Smooth muscle cell (in vitro differentiated cells): Measurements from ENCODE around the gene CD36. TPM values are rescaled to one million over a fixed set of nuclear protein-coding genes. Genes with fewer than 3 reads are reported as not detected.

Source experiments
- DNase-seq: peaks from one replicate; lab custom pipeline; 2025; ENCODE audit not compliant: unreplicated experiment; lab: John Stamatoyannopoulos, UW
- H2AFZ ChIP-seq: fragments of 200-600 bp; sonication (generic); 2 replicates; pipeline ENCODE4 v1.6.0; 2016; ENCODE audit warnings: antibody characterized with exemption, low read depth, mild to moderate bottlenecking
- H3F3A ChIP-seq: fragments of 200-600 bp; sonication (generic); 2 replicates; pipeline ENCODE4 v1.6.0; 2017; ENCODE audit warnings: antibody characterized with exemption, low read depth
- H3K27ac ChIP-seq: fragments of 200-600 bp; sonication (generic); 2 replicates; pipeline ENCODE4 v1.5.1; 2016; ENCODE audit warnings: low read depth, mild to moderate bottlenecking
- H3K27me3 ChIP-seq: fragments of 200-600 bp; sonication (generic); 2 replicates; pipeline ENCODE4 v1.6.1; 2016; ENCODE audit warnings: low read depth, mild to moderate bottlenecking
- H3K36me3 ChIP-seq: fragments of 200-600 bp; sonication (generic); 2 replicates; pipeline ENCODE4 v1.5.1; 2016; ENCODE audit warnings: low read depth
- H3K4me1 ChIP-seq: fragments of 200-600 bp; sonication (generic); 2 replicates; pipeline ENCODE4 v1.5.1; 2016; ENCODE audit warnings: low read depth
- H3K4me2 ChIP-seq: fragments of 200-600 bp; sonication (generic); 2 replicates; pipeline ENCODE4 v1.6.0; 2016; ENCODE audit warnings: mild to moderate bottlenecking
- H3K4me3 ChIP-seq: fragments of 200-600 bp; sonication (generic); 2 replicates; pipeline ENCODE4 v1.5.1; 2016; ENCODE audit warnings: mild to moderate bottlenecking
- H3K79me2 ChIP-seq: fragments of 200-600 bp; sonication (generic); 2 replicates; pipeline ENCODE4 v1.6.0; 2016; ENCODE audit warnings: low read depth, mild to moderate bottlenecking
- H3K9ac ChIP-seq: fragments of 200-600 bp; sonication (generic); 2 replicates; pipeline ENCODE4 v1.6.0; 2016; ENCODE audit warnings: low read depth
- H3K9me3 ChIP-seq: fragments of 200-600 bp; sonication (generic); replicated peaks from 2 replicates; pipeline ENCODE4 v1.5.1; 2016; ENCODE audit warnings: low read depth
- H4K20me1 ChIP-seq: fragments of 200-600 bp; sonication (generic); 2 replicates; pipeline ENCODE4 v1.6.0; 2016; ENCODE audit warnings: low read depth
- whole genome bisulfite sequencing: methylation state at CpG from one replicate; pipeline ENCODE4 v1.1.7; 2016; ENCODE audit warnings: low lambda C conversion rate; 5-methylcytosine and 5-hydroxymethylcytosine counted together
- polyA plus RNA-seq: library from polyadenylated mRNA; unstranded; fragments of >200 nt; fragmentation: Nextera tagmentation; extraction: Ambion mirVana; gene quantifications from 2 replicates; pipeline ENCODE4 v1.2.1, GENCODE V29; 2016
- total RNA-seq: library from RNA; depleted of rRNA; stranded (reverse); fragments of >200 nt; gene quantifications from 2 replicates; pipeline ENCODE4 v1.2.3, GENCODE V29; 2014
- TF ChIP-seq, protein P1 (sequence below): fragments of 200-600 bp; sonication (generic); IDR thresholded peaks from 2 replicates; pipeline ENCODE4 v1.5.1; 2017; ENCODE audit warnings: borderline replicate concordance, mild to moderate bottlenecking, antibody characterized with exemption; ENCODE audit not compliant: insufficient read depth, poor library complexity, severe bottlenecking

The CD36 gene
- total and polyA plus RNA-seq, 2 experiments from 2014 or later = 0.64 to 2.8 TPM

DNA sequence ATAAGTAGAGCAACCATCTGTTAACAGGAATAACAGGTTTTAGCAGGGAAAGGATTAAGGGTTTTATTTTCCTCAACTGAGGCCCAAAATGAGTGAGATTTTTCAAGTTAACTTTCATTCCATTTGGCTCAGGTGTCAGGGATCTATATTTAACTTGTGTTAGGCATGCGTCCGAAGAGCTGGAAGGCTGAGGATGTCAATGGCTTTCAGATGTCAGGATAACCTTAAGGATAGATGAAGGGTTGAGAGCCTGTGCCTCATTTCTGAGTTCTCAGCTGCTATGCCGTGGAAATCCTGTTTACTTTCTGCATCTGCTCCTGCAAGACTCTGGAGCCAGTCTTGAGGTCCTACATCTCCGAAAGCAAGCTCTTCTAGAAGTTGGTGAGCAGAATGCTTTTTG is 36.4 kb upstream of the CD36 start:
- no peak for DNase-seq
- H3K4me1 ChIP-seq = no peaks in the 10 kb centered on the region
- H3K27ac ChIP-seq = no peak overlapping the region
- no peak overlapping the region for H3K9ac ChIP-seq
- no peaks in the 10 kb centered on the region for H3K79me2 ChIP-seq
- H3K4me3 ChIP-seq = no peak overlapping the region
- no peaks in the 10 kb centered on the region for H3K27me3 ChIP-seq
- H2AFZ ChIP-seq = peak overlapping the region; percentile 42
- TF ChIP-seq, protein P1, sequence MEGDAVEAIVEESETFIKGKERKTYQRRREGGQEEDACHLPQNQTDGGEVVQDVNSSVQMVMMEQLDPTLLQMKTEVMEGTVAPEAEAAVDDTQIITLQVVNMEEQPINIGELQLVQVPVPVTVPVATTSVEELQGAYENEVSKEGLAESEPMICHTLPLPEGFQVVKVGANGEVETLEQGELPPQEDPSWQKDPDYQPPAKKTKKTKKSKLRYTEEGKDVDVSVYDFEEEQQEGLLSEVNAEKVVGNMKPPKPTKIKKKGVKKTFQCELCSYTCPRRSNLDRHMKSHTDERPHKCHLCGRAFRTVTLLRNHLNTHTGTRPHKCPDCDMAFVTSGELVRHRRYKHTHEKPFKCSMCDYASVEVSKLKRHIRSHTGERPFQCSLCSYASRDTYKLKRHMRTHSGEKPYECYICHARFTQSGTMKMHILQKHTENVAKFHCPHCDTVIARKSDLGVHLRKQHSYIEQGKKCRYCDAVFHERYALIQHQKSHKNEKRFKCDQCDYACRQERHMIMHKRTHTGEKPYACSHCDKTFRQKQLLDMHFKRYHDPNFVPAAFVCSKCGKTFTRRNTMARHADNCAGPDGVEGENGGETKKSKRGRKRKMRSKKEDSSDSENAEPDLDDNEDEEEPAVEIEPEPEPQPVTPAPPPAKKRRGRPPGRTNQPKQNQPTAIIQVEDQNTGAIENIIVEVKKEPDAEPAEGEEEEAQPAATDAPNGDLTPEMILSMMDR = no peak
- no peaks in the 10 kb centered on the region for H4K20me1 ChIP-seq
- no peaks in the 10 kb centered on the region for H3F3A ChIP-seq
- H3K9me3 ChIP-seq = no peaks in the 10 kb centered on the region
- 86% methylated on average over 4 of the region's 4 CpGs for WGBS
- no peak overlapping the region for H3K4me2 ChIP-seq
- H3K36me3 ChIP-seq = no peaks in the 10 kb centered on the region

DNA sequence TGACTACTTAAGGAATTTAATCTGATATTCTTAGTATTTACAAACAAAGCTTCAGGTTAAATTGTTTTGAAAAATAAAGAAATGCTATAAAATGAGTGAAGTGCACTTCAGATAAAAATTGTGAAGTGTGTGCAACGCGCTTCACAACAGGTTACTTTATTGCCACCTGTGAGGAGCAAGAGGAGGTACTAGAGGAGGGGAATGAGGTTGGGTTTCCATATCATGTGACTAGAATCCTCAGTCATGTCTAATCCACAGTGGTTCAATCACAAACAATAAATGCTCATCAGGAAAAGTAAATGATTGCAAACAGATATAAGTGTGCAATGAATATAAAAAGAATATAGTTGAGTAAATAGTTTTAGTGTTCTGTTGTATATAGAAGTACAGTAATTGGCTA is 34.5 kb upstream of the CD36 start:
- H3F3A ChIP-seq = no peaks in the 10 kb centered on the region
- no peak overlapping the region for H3K4me2 ChIP-seq
- H3K79me2 ChIP-seq = no peaks in the 10 kb centered on the region
- TF ChIP-seq, protein P1 = no peak
- H3K4me3 ChIP-seq = no peak overlapping the region
- no peaks in the 10 kb centered on the region for H3K36me3 ChIP-seq
- no peak overlapping the region for H3K9ac ChIP-seq
- no peaks in the 10 kb centered on the region for H3K9me3 ChIP-seq
- H3K27me3 ChIP-seq = no peaks in the 10 kb centered on the region
- H4K20me1 ChIP-seq = no peaks in the 10 kb centered on the region
- no peak for DNase-seq
- H3K4me1 ChIP-seq = no peaks in the 10 kb centered on the region
- no peak overlapping the region for H3K27ac ChIP-seq
- WGBS = 90% methylated on average over 2 of the region's 2 CpGs
- H2AFZ ChIP-seq = no peak overlapping the region

DNA sequence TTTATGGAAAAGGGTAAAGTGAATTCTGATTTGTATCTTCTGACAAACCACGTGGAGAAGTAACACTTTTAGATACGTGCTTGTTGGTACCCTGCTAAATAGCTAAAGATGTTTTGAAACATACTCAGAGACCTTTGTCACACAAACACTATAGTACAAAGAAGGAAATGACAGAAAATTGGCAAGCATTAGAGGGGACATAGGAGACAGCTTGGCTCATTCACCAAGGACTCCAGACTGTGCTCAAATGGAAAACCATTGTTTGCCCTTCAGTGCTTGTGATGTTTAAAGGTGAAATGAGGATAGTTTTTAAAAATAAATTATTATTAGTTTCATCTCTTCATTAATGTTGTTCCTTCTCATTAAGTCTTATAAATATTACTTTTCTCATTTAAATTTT is 34.0 kb upstream of the CD36 start:
- Histone ChIP-seq H3K4me2 (no peak overlapping the region), H3K36me3 (no peaks in the 10 kb centered on the region), H3K27ac (no peak overlapping the region), H3K4me3 (no peak overlapping the region), H2AFZ (no peak overlapping the region), H3K4me1 (no peaks in the 10 kb centered on the region), H3K9me3 (no peaks in the 10 kb centered on the region), H3K27me3 (no peaks in the 10 kb centered on the region), H3K9ac (no peak overlapping the region), H4K20me1 (no peaks in the 10 kb centered on the region), H3F3A (no peaks in the 10 kb centered on the region), H3K79me2 (no peaks in the 10 kb centered on the region)
- TF ChIP-seq, protein P1 = no peak
- DNase-seq = no peak
- 93% methylated on average over 2 of the region's 2 CpGs for WGBS

DNA sequence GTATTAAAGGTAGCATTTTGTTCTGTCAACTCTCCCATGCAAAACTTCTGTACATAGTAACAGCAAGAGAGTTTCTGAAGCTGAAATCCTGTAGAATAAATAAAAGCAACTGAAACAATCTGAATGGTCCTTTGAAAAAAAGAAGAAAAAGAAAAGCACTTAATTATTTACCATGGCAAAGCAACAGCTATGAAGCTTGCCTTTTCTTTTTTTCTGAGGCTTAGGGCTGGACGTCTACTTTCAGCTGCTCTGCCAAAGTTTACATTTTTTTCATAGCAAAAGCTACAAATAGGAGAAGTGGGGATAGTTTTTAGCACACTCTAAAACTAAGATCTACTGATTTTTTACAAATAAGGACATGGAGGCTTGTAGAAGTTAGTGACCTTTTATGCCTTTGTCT is 31.3 kb upstream of the CD36 start:
- H3K9ac ChIP-seq = no peak overlapping the region
- H3K4me1 ChIP-seq = no peaks in the 10 kb centered on the region
- WGBS = 26% methylated on average over 1 of the region's 1 CpG
- no peaks in the 10 kb centered on the region for H3F3A ChIP-seq
- H3K36me3 ChIP-seq = no peaks in the 10 kb centered on the region
- H4K20me1 ChIP-seq = no peaks in the 10 kb centered on the region
- no peaks in the 10 kb centered on the region for H3K79me2 ChIP-seq
- DNase-seq = no peak
- H2AFZ ChIP-seq = peak overlapping the region; percentile 8
- TF ChIP-seq, protein P1 = no peak
- H3K27ac ChIP-seq = no peak overlapping the region
- no peaks in the 10 kb centered on the region for H3K9me3 ChIP-seq
- H3K4me2 ChIP-seq = no peak overlapping the region
- H3K4me3 ChIP-seq = no peak overlapping the region
- H3K27me3 ChIP-seq = no peaks in the 10 kb centered on the region
